ENCODE data around the gene KDM6A.
"Not testable (repeated sequence)": the region's sequence is repeated elsewhere in the genome, so short reads cannot be mapped to it uniquely, and the experiment has no call there.

- TF ChIP-seq POLR2AphosphoS5 (IDR thresholded peaks at IDR 0.05; ENCODE audit: low read depth, low read length); SIN3A (IDR thresholded peaks at IDR 0.05; ENCODE audit: borderline replicate concordance, insufficient read depth, low read depth, low read length): not testable (repeated sequence)
- TF ChIP-seq, protein P1, sequence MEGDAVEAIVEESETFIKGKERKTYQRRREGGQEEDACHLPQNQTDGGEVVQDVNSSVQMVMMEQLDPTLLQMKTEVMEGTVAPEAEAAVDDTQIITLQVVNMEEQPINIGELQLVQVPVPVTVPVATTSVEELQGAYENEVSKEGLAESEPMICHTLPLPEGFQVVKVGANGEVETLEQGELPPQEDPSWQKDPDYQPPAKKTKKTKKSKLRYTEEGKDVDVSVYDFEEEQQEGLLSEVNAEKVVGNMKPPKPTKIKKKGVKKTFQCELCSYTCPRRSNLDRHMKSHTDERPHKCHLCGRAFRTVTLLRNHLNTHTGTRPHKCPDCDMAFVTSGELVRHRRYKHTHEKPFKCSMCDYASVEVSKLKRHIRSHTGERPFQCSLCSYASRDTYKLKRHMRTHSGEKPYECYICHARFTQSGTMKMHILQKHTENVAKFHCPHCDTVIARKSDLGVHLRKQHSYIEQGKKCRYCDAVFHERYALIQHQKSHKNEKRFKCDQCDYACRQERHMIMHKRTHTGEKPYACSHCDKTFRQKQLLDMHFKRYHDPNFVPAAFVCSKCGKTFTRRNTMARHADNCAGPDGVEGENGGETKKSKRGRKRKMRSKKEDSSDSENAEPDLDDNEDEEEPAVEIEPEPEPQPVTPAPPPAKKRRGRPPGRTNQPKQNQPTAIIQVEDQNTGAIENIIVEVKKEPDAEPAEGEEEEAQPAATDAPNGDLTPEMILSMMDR (IDR thresholded peaks at IDR 0.05): not testable (repeated sequence)
Observed at GRCh38 chrX:45135391-45136075, 262.5 kb downstream of the KDM6A start.
